ENCODE data around the gene RAD51B. TPM values are rescaled to one million over a fixed set of nuclear protein-coding genes. Genes with fewer than 3 reads are reported as not detected.
"Not testable (repeated sequence)": the region's sequence is repeated elsewhere in the genome, so short reads cannot be mapped to it uniquely, and the experiment has no call there.

Gene RAD51B
- total RNA-seq, 1 experiment from 2014 or later: 16.7 TPM

- not testable (repeated sequence) for H2BK120ac ChIP-seq (ENCODE audit: low read depth, low read length, poor library complexity, severe bottlenecking)
- DNase-seq: peak; percentile 64
Measured at GRCh38 chr14:68434173-68434572, 614.6 kb downstream of the RAD51B start.

GRCh38 chr14:68435631-68436030 lies 616.1 kb downstream of the RAD51B start:
- H4K5ac ChIP-seq (ENCODE audit: insufficient read length, low read depth, low read length); H4K8ac ChIP-seq (replicated peaks; ENCODE audit: insufficient read length, low read depth, low read length); H3K27ac ChIP-seq (ENCODE audit: insufficient read length, low read depth, low read length); DNase-seq; H2BK120ac ChIP-seq (ENCODE audit: low read depth, low read length, poor library complexity, severe bottlenecking); H3T11ph ChIP-seq (ENCODE audit: low read length); H3K27me3 Mint-ChIP-seq (ENCODE audit: low read depth); H3K79me1 ChIP-seq (ENCODE audit: insufficient read depth, low read depth, low read length, poor library complexity, severe bottlenecking); H3K4me2 ChIP-seq (ENCODE audit: insufficient read depth, insufficient read length, low read length); H3K4me1 ChIP-seq (ENCODE audit: insufficient read depth, low read length); H2BK20ac ChIP-seq (ENCODE audit: low read depth, low read length, poor library complexity, severe bottlenecking); H2BK5ac ChIP-seq (ENCODE audit: insufficient read length, low read length); H3K9ac ChIP-seq (ENCODE audit: extremely low read depth, insufficient read length, low read length); H3K27ac Mint-ChIP-seq; H4K20me1 ChIP-seq (ENCODE audit: control insufficient read depth, insufficient read depth, insufficient read length); H3K14ac ChIP-seq (ENCODE audit: insufficient read depth, low read length); H3K4me1 Mint-ChIP-seq; H3K36me3 Mint-ChIP-seq (ENCODE audit: insufficient read depth in 1 of 3, low read depth in 3 of 3); H3K4me3 Mint-ChIP-seq; H3K27me3 ChIP-seq (ENCODE audit: insufficient read depth, low read length); H3K4ac ChIP-seq (ENCODE audit: low read depth, low read length); H2AFZ ChIP-seq (ENCODE audit: low read length); H2AK5ac ChIP-seq (ENCODE audit: insufficient read length, low read length); H4K91ac ChIP-seq (ENCODE audit: insufficient read length, low read depth, low read length); H3K79me2 ChIP-seq (ENCODE audit: insufficient read depth, low read length); H3K23ac ChIP-seq (ENCODE audit: insufficient read length, low read depth, low read length); H2BK15ac ChIP-seq (ENCODE audit: low read depth, low read length); H3K56ac ChIP-seq (ENCODE audit: insufficient read length, low read depth, low read length); H3K9me3 ChIP-seq (ENCODE audit: control insufficient read depth, low read depth, low read length); H2BK12ac ChIP-seq (ENCODE audit: insufficient read length, low read depth, low read length); H3K18ac ChIP-seq (ENCODE audit: insufficient read length, low read depth, low read length); H3K23me2 ChIP-seq (ENCODE audit: insufficient read length, low read depth, low read length, poor library complexity, severe bottlenecking): not testable (repeated sequence)
- H3K9me3 Mint-ChIP-seq: peaks cover 3 to 10% of the 10 kb centered on the region in 2 experiments; a peak in 4 of 5 replicates

More at GRCh38 chr14:68434173-68434572, 614.6 kb downstream of the RAD51B start:
- H4K5ac ChIP-seq (ENCODE audit: insufficient read length, low read depth, low read length); H3K4me1 ChIP-seq (ENCODE audit: insufficient read depth, low read length); H4K8ac ChIP-seq (replicated peaks; ENCODE audit: insufficient read length, low read depth, low read length); H4K91ac ChIP-seq (ENCODE audit: insufficient read length, low read depth, low read length); H3K4me2 ChIP-seq (ENCODE audit: insufficient read depth, insufficient read length, low read length); H3K9ac ChIP-seq (ENCODE audit: extremely low read depth, insufficient read length, low read length); H2AK5ac ChIP-seq (ENCODE audit: insufficient read length, low read length); H3K4me3 Mint-ChIP-seq; H3K14ac ChIP-seq (ENCODE audit: insufficient read depth, low read length); H3K23ac ChIP-seq (ENCODE audit: insufficient read length, low read depth, low read length); H3K18ac ChIP-seq (ENCODE audit: insufficient read length, low read depth, low read length); H2BK15ac ChIP-seq (ENCODE audit: low read depth, low read length); H3K27me3 ChIP-seq (ENCODE audit: insufficient read depth, low read length); H3K23me2 ChIP-seq (ENCODE audit: insufficient read length, low read depth, low read length, poor library complexity, severe bottlenecking); H2BK20ac ChIP-seq (ENCODE audit: low read depth, low read length, poor library complexity, severe bottlenecking); H3K27me3 Mint-ChIP-seq (ENCODE audit: low read depth); H3K4me1 Mint-ChIP-seq; H3K27ac ChIP-seq (ENCODE audit: insufficient read length, low read depth, low read length); H3K4ac ChIP-seq (ENCODE audit: low read depth, low read length); H3K9me3 ChIP-seq (ENCODE audit: control insufficient read depth, low read depth, low read length); H3K79me1 ChIP-seq (ENCODE audit: insufficient read depth, low read depth, low read length, poor library complexity, severe bottlenecking); H4K20me1 ChIP-seq (ENCODE audit: control insufficient read depth, insufficient read depth, insufficient read length); H2BK5ac ChIP-seq (ENCODE audit: insufficient read length, low read length); H2AFZ ChIP-seq (ENCODE audit: low read length); H3T11ph ChIP-seq (ENCODE audit: low read length); H2BK12ac ChIP-seq (ENCODE audit: insufficient read length, low read depth, low read length); H3K79me2 ChIP-seq (ENCODE audit: insufficient read depth, low read length); H3K56ac ChIP-seq (ENCODE audit: insufficient read length, low read depth, low read length): not testable (repeated sequence)
- Mint-ChIP-seq H3K36me3 (ENCODE audit: insufficient read depth in 1 of 3, low read depth in 3 of 3) (peaks cover 6 to 14% (median 9%) of the 10 kb centered on the region in 3 experiments), H3K9me3 (peaks cover 15 to 21% of the 10 kb centered on the region in 2 experiments; a peak in 4 of 5 replicates), H3K27ac (peak overlapping the region in 1 of 3 experiments; percentile 75; a peak in 1 of 7 replicates)
- TF ChIP-seq CTCF (conservative IDR thresholded peaks at IDR 0.05): peak; percentile 59
- WGBS (ENCODE audit: extremely low coverage, insufficient read length, low lambda C conversion rate): no CpG with 5 or more reads among the region's 6 CpGs
